GM12878 (cell line): ENCODE data around the gene EP300.

Experiments
- ATF3 ChIP-seq: IDR thresholded peaks from 2 replicates; pipeline ENCODE4 v1.6.1; 2011; ENCODE audit warnings: low read depth, mild to moderate bottlenecking, low read length, moderate library complexity, borderline replicate concordance; ENCODE audit errors: extremely low read depth
- CBFB ChIP-seq: IDR thresholded peaks from 2 replicates; pipeline ENCODE4 v1.6.1; 2016; ENCODE audit warnings: antibody characterized with exemption, low read depth
- CTCF ChIP-seq, 3 experiments: IDR thresholded peaks in 2 of 3; conservative IDR thresholded peaks in 1 of 3; 2 replicates each; pipeline ENCODE4 v1.5.1; 2011; ENCODE audit warnings: low read depth in 3 of 3, low read length in 3 of 3, mild to moderate bottlenecking in 3 of 3, control low read depth in 2 of 3, moderate library complexity in 2 of 3, inconsistent platforms in 1 of 3, mixed read lengths in 1 of 3; ENCODE audit not compliant: control insufficient read depth in 2 of 3, insufficient read depth in 1 of 3; ENCODE audit errors: extremely low read depth in 1 of 3
- EZH2 ChIP-seq: IDR thresholded peaks from 2 replicates; pipeline ENCODE4 v1.6.1; 2012; ENCODE audit warnings: low read depth, mild to moderate bottlenecking, control low read depth, inconsistent platforms, low read length, borderline replicate concordance; ENCODE audit not compliant: control insufficient read depth
- KDM1A ChIP-seq: fragments of 200-600 bp; sonication (generic); IDR thresholded peaks from 2 replicates; pipeline ENCODE4 v1.6.1; 2016; ENCODE audit warnings: borderline replicate concordance
- POLR2A ChIP-seq: IDR thresholded peaks from 2 replicates; pipeline ENCODE4 v1.6.1; 2011; ENCODE audit warnings: low read depth, mild to moderate bottlenecking, low read length
- SMC3 ChIP-seq: IDR thresholded peaks from 2 replicates; pipeline ENCODE4 v1.6.1; 2011; ENCODE audit warnings: low read length, improper control_type of control experiment, borderline replicate concordance
- TCF12 ChIP-seq: IDR thresholded peaks from 2 replicates; pipeline ENCODE4 v1.6.1; 2011; ENCODE audit warnings: low read depth, mild to moderate bottlenecking, low read length
- USF2 ChIP-seq: IDR thresholded peaks from 2 replicates; pipeline ENCODE4 v1.6.1; 2011; ENCODE audit warnings: low read depth, low read length, improper control_type of control experiment, borderline replicate concordance
- ZNF384 ChIP-seq: IDR thresholded peaks from 2 replicates; pipeline ENCODE4 v1.6.1; 2012; ENCODE audit warnings: low read depth, mild to moderate bottlenecking, low read length, improper control_type of control experiment, borderline replicate concordance
- ZZZ3 ChIP-seq: IDR thresholded peaks from 2 replicates; pipeline ENCODE4 v1.6.1; 2011; ENCODE audit warnings: low read depth; ENCODE audit not compliant: control insufficient read depth, insufficient read length
- TF ChIP-seq, protein P1 (sequence below): fragments of 450-650 bp; formaldehyde crosslinking; IDR thresholded peaks from 2 replicates; pipeline ENCODE4 v1.4.0; 2020; ENCODE audit warnings: mild to moderate bottlenecking, moderate library complexity

DNA sequence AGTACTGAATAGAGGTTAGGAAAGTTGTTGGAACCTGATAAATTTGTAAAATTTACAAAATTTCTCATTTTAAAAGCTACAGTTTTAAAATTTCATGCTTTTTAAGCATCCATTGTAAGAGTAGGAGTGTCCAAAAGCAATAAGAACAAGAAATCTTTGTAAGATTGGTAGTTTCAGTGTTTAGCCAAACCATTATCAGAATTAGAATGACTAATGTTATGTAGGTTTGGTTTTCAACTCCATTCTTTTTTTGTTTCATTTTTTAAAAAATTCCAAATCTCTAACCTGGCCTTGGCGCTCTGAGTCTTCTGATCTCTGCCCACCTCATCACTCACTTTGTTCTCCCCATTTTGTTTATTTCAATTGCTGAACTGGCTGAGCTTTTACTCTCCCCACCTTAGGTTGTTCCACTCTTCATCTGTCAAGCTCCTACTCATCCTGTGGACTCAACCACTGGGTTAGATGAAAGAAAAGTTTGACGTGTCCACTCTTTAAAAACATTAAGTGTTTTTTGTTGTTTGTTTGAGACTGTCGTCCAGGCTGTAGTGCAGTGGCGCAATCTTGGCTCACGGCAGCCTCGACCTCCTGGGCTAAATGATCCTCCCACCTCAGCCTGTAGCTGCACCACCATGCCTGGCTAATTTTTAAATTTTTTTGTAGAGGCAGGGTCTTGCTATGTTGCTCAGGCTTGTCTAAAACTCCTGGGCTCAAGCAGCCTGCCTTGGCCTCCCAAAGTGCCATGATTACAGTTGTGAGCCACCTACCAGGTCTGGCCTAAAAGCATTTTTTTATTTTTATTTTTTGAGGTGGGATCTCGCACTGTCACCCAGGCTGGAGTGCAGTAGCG, 14.0 kb downstream of the EP300 start:
- TF ChIP-seq CTCF (IDR thresholded peaks at IDR 0.05 in 2 of 3, conservative IDR thresholded peaks at IDR 0.05 in 1 of 3; ENCODE audit: control insufficient read depth in 2 of 3, extremely low read depth in 1 of 3, insufficient read depth in 1 of 3, low read depth in 3 of 3, low read length in 3 of 3) = no peak
- TF ChIP-seq SMC3 = no peak
- no peak for TF ChIP-seq POLR2A
- no peak for TF ChIP-seq ZZZ3
- no peak for TF ChIP-seq TCF12
- no peak for TF ChIP-seq EZH2
- TF ChIP-seq, protein P1, sequence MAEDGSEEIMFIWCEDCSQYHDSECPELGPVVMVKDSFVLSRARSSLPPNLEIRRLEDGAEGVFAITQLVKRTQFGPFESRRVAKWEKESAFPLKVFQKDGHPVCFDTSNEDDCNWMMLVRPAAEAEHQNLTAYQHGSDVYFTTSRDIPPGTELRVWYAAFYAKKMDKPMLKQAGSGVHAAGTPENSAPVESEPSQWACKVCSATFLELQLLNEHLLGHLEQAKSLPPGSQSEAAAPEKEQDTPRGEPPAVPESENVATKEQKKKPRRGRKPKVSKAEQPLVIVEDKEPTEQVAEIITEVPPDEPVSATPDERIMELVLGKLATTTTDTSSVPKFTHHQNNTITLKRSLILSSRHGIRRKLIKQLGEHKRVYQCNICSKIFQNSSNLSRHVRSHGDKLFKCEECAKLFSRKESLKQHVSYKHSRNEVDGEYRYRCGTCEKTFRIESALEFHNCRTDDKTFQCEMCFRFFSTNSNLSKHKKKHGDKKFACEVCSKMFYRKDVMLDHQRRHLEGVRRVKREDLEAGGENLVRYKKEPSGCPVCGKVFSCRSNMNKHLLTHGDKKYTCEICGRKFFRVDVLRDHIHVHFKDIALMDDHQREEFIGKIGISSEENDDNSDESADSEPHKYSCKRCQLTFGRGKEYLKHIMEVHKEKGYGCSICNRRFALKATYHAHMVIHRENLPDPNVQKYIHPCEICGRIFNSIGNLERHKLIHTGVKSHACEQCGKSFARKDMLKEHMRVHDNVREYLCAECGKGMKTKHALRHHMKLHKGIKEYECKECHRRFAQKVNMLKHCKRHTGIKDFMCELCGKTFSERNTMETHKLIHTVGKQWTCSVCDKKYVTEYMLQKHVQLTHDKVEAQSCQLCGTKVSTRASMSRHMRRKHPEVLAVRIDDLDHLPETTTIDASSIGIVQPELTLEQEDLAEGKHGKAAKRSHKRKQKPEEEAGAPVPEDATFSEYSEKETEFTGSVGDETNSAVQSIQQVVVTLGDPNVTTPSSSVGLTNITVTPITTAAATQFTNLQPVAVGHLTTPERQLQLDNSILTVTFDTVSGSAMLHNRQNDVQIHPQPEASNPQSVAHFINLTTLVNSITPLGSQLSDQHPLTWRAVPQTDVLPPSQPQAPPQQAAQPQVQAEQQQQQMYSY (CRISPR knock-in tag) = no peak
- TF ChIP-seq ATF3 = no peak
- TF ChIP-seq USF2 = no peak
- no peak for TF ChIP-seq KDM1A
- TF ChIP-seq CBFB = no peak
- TF ChIP-seq ZNF384 = no peak
